Skeletal muscle tissue (tissue), 4 donors: ENCODE data around the gene CDH24. TPM values are rescaled to one million over a fixed set of nuclear protein-coding genes. Genes with fewer than 3 reads are reported as not detected.

Experiments
- H3K27ac ChIP-seq: one replicate; pipeline ENCODE4 v1.7.0; 2013; ENCODE audit warnings: mild to moderate bottlenecking, low read depth, low read length, inconsistent platforms
- H3K27me3 ChIP-seq, 3 donors: one replicate each; pipeline ENCODE4 v1.7.0; 2013; ENCODE audit warnings: low read length in 3 of 3; ENCODE audit not compliant: control insufficient read depth in 3 of 3, insufficient read depth in 3 of 3
- H3K36me3 ChIP-seq, 3 donors: one replicate each; pipeline ENCODE4 v1.7.0; 2013; ENCODE audit warnings: low read length in 3 of 3; ENCODE audit not compliant: control insufficient read depth in 3 of 3, insufficient read depth in 3 of 3
- H3K4me1 ChIP-seq, 3 donors: one replicate each; pipeline ENCODE4 v1.7.0; 2013; ENCODE audit warnings: low read length in 3 of 3, mild to moderate bottlenecking in 3 of 3; ENCODE audit not compliant: control insufficient read depth in 3 of 3, insufficient read depth in 3 of 3
- H3K4me3 ChIP-seq, 3 donors: one replicate each; pipeline ENCODE4 v1.7.0; 2013; ENCODE audit warnings: low read length in 3 of 3
- H3K9ac ChIP-seq, 3 donors: one replicate each; pipeline ENCODE4 v1.7.0; 2013; ENCODE audit warnings: low read length in 3 of 3, mild to moderate bottlenecking in 3 of 3, moderate library complexity in 2 of 3, low read depth in 1 of 3
- H3K9me3 ChIP-seq, 3 donors: one replicate each; pipeline ENCODE4 v1.7.0; 2013; ENCODE audit warnings: low read length in 3 of 3; ENCODE audit not compliant: control insufficient read depth in 3 of 3
- total RNA-seq: library from RNA; depleted of rRNA; stranded (reverse); fragments of >200 nt; gene quantifications from one replicate; pipeline ENCODE4 v1.2.3, GENCODE V29; 2014
- donor health status: Osteomylitis.

CDH24 gene
- total RNA-seq, 1 donor from 2014 or later = 1.6 TPM

DNA sequence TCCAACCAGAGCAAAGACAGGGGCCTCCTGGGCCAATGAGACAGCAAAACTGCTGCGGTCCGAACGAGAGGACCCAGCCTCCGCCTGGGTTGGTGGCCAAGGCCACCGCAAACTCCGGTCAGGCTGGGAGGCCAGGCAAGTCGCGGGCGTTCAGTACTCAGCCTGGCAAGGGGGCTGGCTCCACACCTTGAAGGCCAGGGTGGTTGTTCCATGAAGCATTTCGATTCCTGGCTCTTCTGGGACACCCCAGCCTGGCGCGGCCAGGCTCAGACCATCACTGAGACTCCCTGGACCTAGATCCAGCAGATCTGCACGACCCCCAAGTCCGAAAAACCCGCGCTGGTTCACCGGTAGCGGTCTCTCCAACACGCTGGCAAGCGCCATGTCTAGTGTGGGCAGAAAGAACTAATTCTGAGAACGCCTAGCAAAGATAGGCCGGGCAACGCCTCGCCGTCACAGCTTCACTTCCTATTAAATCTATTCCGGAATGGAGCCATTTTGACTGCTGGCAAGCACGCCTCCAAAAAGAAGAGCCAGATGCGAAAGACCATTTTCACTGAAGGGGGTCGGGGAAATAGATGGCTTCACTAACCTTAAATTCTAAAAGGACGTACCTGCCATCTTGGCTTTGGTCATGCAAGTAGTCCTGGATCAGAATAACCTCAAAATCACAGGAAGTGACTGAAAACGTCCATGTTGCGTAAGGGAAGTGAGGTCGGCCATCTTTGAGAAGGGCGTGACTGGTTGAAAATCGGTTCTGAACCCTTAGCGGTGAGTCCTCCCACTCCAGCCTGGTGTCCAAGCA is 22.6 kb downstream of the CDH24 start, which contains the start of gene PSMB5:
TSS of gene PSMB5 (minus strand) at position 403 of the 805 bp plus-strand sequence. CDS start at position 384, 19 bp downstream.
- Histone ChIP-seq H3K36me3 (peaks cover 15 to 20% (median 17%) of the 10 kb centered on the region in 3 donors), H3K4me3 (peak within 1 kb of the TSS; percentile 89 to 97 (median 97)), H3K4me1 (peaks cover 10 to 21% (median 17%) of the 10 kb centered on the region in 3 donors), H3K9me3 (no peaks in the 10 kb centered on the region), H3K9ac (peak within 1 kb of the TSS; percentile 98 to 99 (median 99)), H3K27ac (peak within 1 kb of the TSS; percentile 98), H3K27me3 (no peaks in the 10 kb centered on the region)

DNA sequence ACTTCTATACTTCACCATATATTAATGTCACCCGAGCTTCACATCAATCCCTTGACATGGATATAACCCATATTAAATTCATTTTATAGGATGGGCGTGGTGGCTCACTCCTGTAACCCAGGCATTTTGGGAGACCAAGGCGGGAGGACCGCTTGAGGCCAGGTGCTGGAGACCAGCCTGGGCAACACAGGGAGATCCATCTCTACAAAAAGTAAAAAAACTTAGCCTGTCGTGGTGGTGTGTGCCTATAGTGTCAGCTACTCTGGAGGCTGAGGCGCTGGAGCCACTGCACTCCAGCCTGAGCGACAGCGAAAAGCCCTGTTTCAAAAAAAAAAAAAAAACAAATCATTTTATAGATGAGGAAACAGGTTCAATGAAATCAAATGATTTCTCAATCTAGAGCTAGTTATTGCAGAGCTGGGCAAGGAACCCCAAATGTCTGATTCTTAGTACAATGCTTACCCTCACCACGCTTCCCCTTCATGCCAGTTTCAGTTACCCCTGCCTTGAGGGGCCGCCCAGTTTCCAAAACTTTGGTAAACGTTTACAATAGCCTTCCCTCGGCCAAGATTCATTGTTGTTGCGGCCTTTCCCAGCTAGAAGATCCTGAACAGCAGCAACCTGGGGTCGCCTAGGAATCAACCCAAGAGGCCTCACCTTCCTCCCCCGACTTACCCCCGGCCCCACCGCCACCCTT is 23.4 kb downstream of the CDH24 start:
- Histone ChIP-seq H3K4me3 (peak overlapping the region; percentile 89 to 97 (median 97)), H3K9ac (peak overlapping the region; percentile 98 to 99 (median 99)), H3K27ac (peak overlapping the region; percentile 98), H3K27me3 (no peaks in the 10 kb centered on the region), H3K9me3 (no peaks in the 10 kb centered on the region), H3K4me1 (peaks cover 10 to 24% (median 21%) of the 10 kb centered on the region in 3 donors), H3K36me3 (peaks cover 17 to 23% (median 18%) of the 10 kb centered on the region in 3 donors)

DNA sequence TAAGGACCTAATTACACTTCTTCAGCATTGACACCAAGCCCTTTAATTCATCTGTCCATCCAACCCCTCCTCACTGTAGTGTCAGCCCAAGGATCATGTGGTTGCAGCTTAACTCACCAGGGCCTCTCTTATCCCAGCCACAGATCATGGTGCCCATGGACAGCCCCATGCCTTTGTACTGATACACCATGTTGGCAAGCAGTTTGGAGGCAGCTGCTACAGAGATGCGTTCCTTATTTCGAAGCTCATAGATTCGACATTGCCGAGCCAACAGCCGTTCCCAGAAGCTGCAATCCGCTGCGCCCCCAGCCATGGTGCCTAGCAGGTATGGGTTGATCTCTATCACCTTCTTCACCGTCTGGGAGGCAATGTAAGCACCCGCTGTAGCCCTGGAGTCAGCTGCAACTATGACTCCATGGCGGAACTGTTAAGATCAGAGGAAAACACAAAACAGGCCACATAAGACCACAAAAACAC is 24.0 kb downstream of the CDH24 start:
- H3K27ac ChIP-seq = no peak overlapping the region
- H3K27me3 ChIP-seq = no peaks in the 10 kb centered on the region
- H3K4me3 ChIP-seq = peak overlapping the region; percentile 54 to 97 (median 89)
- no peaks in the 10 kb centered on the region for H3K9me3 ChIP-seq
- H3K9ac ChIP-seq = peak overlapping the region in 2 of 3 donors; percentile 98 to 99
- H3K36me3 ChIP-seq = peaks cover 21 to 26% (median 24%) of the 10 kb centered on the region in 3 donors
- H3K4me1 ChIP-seq = peaks cover 10 to 24% (median 21%) of the 10 kb centered on the region in 3 donors

GRCh38 chr14:23030936-23031335 is 26.4 kb downstream of the CDH24 start:
- H3K9me3 ChIP-seq = no peaks in the 10 kb centered on the region
- H3K36me3 ChIP-seq = peaks cover 28 to 29% (median 28%) of the 10 kb centered on the region in 3 donors
- no peak overlapping the region for H3K27ac ChIP-seq
- H3K9ac ChIP-seq = no peak overlapping the region
- H3K27me3 ChIP-seq = no peaks in the 10 kb centered on the region
- H3K4me1 ChIP-seq = peaks cover 10 to 27% (median 21%) of the 10 kb centered on the region in 3 donors
- no peak overlapping the region for H3K4me3 ChIP-seq

GRCh38 chr14:23028799-23029198 is 28.5 kb downstream of the CDH24 start:
- Histone ChIP-seq H3K36me3 (peaks cover 39 to 41% (median 39%) of the 10 kb centered on the region in 3 donors), H3K9me3 (no peaks in the 10 kb centered on the region), H3K27me3 (no peaks in the 10 kb centered on the region), H3K9ac (no peak overlapping the region), H3K4me3 (no peak overlapping the region), H3K27ac (no peak overlapping the region), H3K4me1 (peaks cover 7 to 14% (median 13%) of the 10 kb centered on the region in 3 donors)

GRCh38 chr14:23025151-23025814 is 32.0 kb downstream of the CDH24 start:
- Histone ChIP-seq H3K9ac (no peak overlapping the region), H3K4me1 (peaks cover 0 to 6% (median 4%) of the 10 kb centered on the region in 3 donors), H3K27me3 (no peaks in the 10 kb centered on the region), H3K27ac (no peak overlapping the region), H3K36me3 (peaks cover 19 to 26% (median 23%) of the 10 kb centered on the region in 3 donors), H3K9me3 (no peaks in the 10 kb centered on the region), H3K4me3 (no peak overlapping the region)

DNA sequence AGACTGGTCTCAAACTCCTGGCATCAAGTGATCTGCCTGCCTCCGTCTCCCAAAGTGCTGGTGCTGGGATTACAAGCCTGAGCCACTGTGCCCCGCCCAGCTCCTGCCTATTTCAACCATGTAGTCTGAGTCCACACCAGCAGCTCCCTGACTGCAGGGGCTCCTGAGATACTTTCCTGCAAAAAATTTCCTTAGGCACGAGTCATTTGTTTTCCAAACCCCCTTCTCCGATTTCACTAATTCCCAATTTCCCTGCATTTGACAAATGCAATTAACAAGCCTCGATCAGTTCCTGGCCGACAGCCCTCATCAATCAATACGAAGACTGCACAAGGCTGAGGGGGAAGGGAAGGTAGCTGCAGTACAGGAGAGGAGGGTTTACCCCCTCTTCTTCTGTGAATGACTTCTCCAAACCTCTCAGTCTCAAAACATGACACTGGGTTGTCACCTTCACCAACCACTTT is 32.7 kb downstream of the CDH24 start:
- Histone ChIP-seq H3K9me3 (no peaks in the 10 kb centered on the region), H3K4me1 (peaks cover 0 to 6% (median 4%) of the 10 kb centered on the region in 3 donors), H3K36me3 (peaks cover 19 to 26% (median 23%) of the 10 kb centered on the region in 3 donors), H3K27me3 (no peaks in the 10 kb centered on the region), H3K9ac (no peak overlapping the region), H3K27ac (no peak overlapping the region), H3K4me3 (no peak overlapping the region)

DNA sequence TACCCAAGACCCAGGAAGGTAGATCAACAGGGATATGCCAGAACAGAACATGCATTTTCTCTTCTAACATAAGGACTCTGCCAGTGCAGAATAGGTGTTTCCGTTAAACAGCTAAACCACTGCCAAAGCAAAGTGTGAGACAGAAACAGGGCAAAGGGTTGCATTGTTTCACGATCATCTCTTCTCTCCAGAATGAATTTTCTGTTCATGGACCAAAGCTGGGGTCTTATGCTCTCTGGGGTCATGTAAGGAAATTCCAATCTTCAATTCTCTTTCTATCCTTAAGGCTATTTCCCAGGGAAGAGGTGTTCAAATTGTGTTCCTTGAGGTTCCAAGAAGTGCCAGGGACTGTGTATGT is 33.5 kb downstream of the CDH24 start:
- H3K27me3 ChIP-seq = no peaks in the 10 kb centered on the region
- no peak overlapping the region for H3K4me3 ChIP-seq
- no peak overlapping the region for H3K27ac ChIP-seq
- peaks cover 0 to 3% (median 0%) of the 10 kb centered on the region in 3 donors for H3K4me1 ChIP-seq
- no peaks in the 10 kb centered on the region for H3K9me3 ChIP-seq
- peaks cover 15 to 21% (median 21%) of the 10 kb centered on the region in 3 donors for H3K36me3 ChIP-seq
- H3K9ac ChIP-seq = no peak overlapping the region

GRCh38 chr14:23023022-23023794 is 34.1 kb downstream of the CDH24 start:
- Histone ChIP-seq H3K9ac (no peak overlapping the region), H3K36me3 (peaks cover 13 to 17% (median 17%) of the 10 kb centered on the region in 3 donors), H3K9me3 (no peaks in the 10 kb centered on the region), H3K4me3 (no peak overlapping the region), H3K27ac (no peak overlapping the region), H3K4me1 (peaks cover 0 to 3% (median 0%) of the 10 kb centered on the region in 3 donors), H3K27me3 (no peaks in the 10 kb centered on the region)
